H1 (cell line): Measurements from ENCODE around the gene B3GALT4. TPM values are rescaled to one million over a fixed set of nuclear protein-coding genes. Genes with fewer than 3 reads are reported as not detected.
A peak's percentile ranks its signal among the peaks of the same experiment; 100 is the strongest.

Experiments used
- ATF2 ChIP-seq: IDR thresholded peaks from 2 replicates; pipeline ENCODE4 v1.6.1; 2012; ENCODE audit warnings: low read length, inconsistent platforms
- BCL11A ChIP-seq, 2 experiments: IDR thresholded peaks; one replicate each; pipeline ENCODE4 v1.6.1; 2011; ENCODE audit warnings: low read depth in 2 of 2, low read length in 2 of 2, mild to moderate bottlenecking in 2 of 2
- BRCA1 ChIP-seq: IDR thresholded peaks from 2 replicates; pipeline ENCODE4 v1.6.1; 2012; ENCODE audit warnings: low read depth, low read length, improper control_type of control experiment
- CBX5 ChIP-seq: fragments of 300-800, 300-1000 bp; sonication (generic); IDR thresholded peaks from 2 replicates; pipeline ENCODE4 v1.7.1; 2016; ENCODE audit warnings: antibody characterized with exemption, low read length, low read depth
- EP300 ChIP-seq, 2 experiments: IDR thresholded peaks; 1 replicate in 1 of 2; 2 replicates in 1 of 2; pipeline ENCODE4 v1.6.1; 2011 to 2012; ENCODE audit warnings: low read depth in 2 of 2, low read length in 2 of 2, mild to moderate bottlenecking in 2 of 2, borderline replicate concordance in 1 of 2, inconsistent platforms in 1 of 2, moderate library complexity in 1 of 2
- FOSL1 ChIP-seq: IDR thresholded peaks from 2 replicates; pipeline ENCODE4 v1.6.1; 2011; ENCODE audit warnings: mild to moderate bottlenecking, low read depth, low read length, moderate library complexity; ENCODE audit not compliant: insufficient read depth
- GABPA ChIP-seq: IDR thresholded peaks from 2 replicates; pipeline ENCODE4 v1.6.1; 2011; ENCODE audit warnings: mild to moderate bottlenecking, low read length, moderate library complexity, borderline replicate concordance; ENCODE audit not compliant: insufficient read depth
- HDAC2 ChIP-seq, 2 experiments: fragments of 300-600 bp in 1 of 2; sonication (generic) in 1 of 2; IDR thresholded peaks; 2 replicates each; pipeline ENCODE4 v1.6.1; 2011 to 2012; ENCODE audit warnings: low read depth in 2 of 2, low read length in 2 of 2, mild to moderate bottlenecking in 2 of 2, moderate library complexity in 2 of 2, borderline replicate concordance in 1 of 2, inconsistent platforms in 1 of 2
- NRF1 ChIP-seq: IDR thresholded peaks from 2 replicates; pipeline ENCODE4 v1.6.1; 2011; ENCODE audit warnings: mild to moderate bottlenecking, low read depth, low read length, improper control_type of control experiment
- PHF8 ChIP-seq: fragments of 200-600 bp; sonication (generic); conservative IDR thresholded peaks from 2 replicates; pipeline ENCODE4 v1.7.1; 2012; ENCODE audit warnings: low read depth, mild to moderate bottlenecking, inconsistent platforms, low read length, moderate library complexity
- RBBP5 ChIP-seq: IDR thresholded peaks from 2 replicates; pipeline ENCODE4 v1.7.1; 2012; ENCODE audit warnings: low read depth, mild to moderate bottlenecking, inconsistent platforms, low read length, moderate library complexity, borderline replicate concordance
- SIRT6 ChIP-seq: IDR thresholded peaks from one replicate; pipeline ENCODE4 v1.7.1; 2012; ENCODE audit warnings: low read length, inconsistent platforms
- SP1 ChIP-seq: IDR thresholded peaks from 2 replicates; pipeline ENCODE4 v1.6.1; 2011; ENCODE audit warnings: low read depth, low read length
- SP4 ChIP-seq: IDR thresholded peaks from 2 replicates; pipeline ENCODE4 v1.6.1; 2012; ENCODE audit warnings: low read length, inconsistent platforms
- TAF1 ChIP-seq: IDR thresholded peaks from 2 replicates; pipeline ENCODE4 v1.6.1; 2011; ENCODE audit warnings: mild to moderate bottlenecking, low read depth, low read length
- YY1 ChIP-seq: IDR thresholded peaks from 2 replicates; pipeline ENCODE4 v1.6.1; 2011; ENCODE audit warnings: low read depth, mild to moderate bottlenecking, low read length
- polyA plus RNA-seq, 7 experiments: library from polyadenylated mRNA; depleted of rRNA in 3 of 7; stranded (reverse) in 5 of 7; unstranded in 2 of 7; fragments of >200 nt in 5 of 7; fragments of 200-250 nt in 2 of 7; gene quantifications; 1 replicate in 5 of 7; 2 replicates in 1 of 7; 4 replicates in 1 of 7; pipeline versions ENCODE4 v1.2.1 to v1.2.3, GENCODE V29; 2011 to 2013; ENCODE audit warnings: missing spikeins in 2 of 7, mixed read lengths in 2 of 7
- total RNA-seq: library from RNA; stranded (reverse); fragmentation: NEBNext Ultra II Directional; extraction: Animal tissue kit (Norgen Biotek cat#: 25700); gene quantifications from 2 replicates; pipeline ENCODE4 v1.2.1, GENCODE V29; 2021

B3GALT4 gene
- total and polyA plus RNA-seq, 2 of the 8 experiments (the other 6 are each of a cell fraction or from before 2014, with no cell fraction given): 2.2 to 3.0 TPM

- no peak for TF ChIP-seq SIRT6
- TF ChIP-seq SP1: peak; percentile 26; the same call in 1 of the 2 replicates
- TF ChIP-seq TAF1: peak; percentile 29; the same call in 1 of the 2 replicates
- 0 out of 2 replicates have a peak, but pooled peaks have one; percentile 67 for TF ChIP-seq RBBP5
- TF ChIP-seq HDAC2 (IDR thresholded peaks at IDR 0.05; ENCODE audit: borderline replicate concordance in 1 of 2, low read depth in 2 of 2, low read length in 2 of 2): no peak
- no peak for TF ChIP-seq CBX5
- no peak for TF ChIP-seq NRF1
- TF ChIP-seq GABPA: no peak
- TF ChIP-seq EP300 (IDR thresholded peaks at IDR 0.05; ENCODE audit: borderline replicate concordance in 1 of 2, low read depth in 2 of 2, low read length in 2 of 2): no peak
- TF ChIP-seq YY1: 0 out of 2 replicates have a peak, but pooled peaks have one; percentile 27
- peak; percentile 42; the same call in 1 of the 2 replicates for TF ChIP-seq ATF2
- TF ChIP-seq BCL11A (IDR thresholded peaks at IDR 0.05; ENCODE audit: low read depth in 2 of 2, low read length in 2 of 2): no peak
- no peak for TF ChIP-seq BRCA1
- peak; percentile 42; the same call in 1 of the 2 replicates for TF ChIP-seq PHF8
- TF ChIP-seq SP4: peak; percentile 64; the same call in 1 of the 2 replicates
- TF ChIP-seq FOSL1: no peak
- TF ChIP-seq, all 59 proteins: peak for 13
Measured at GRCh38 chr6:33297406-33297955, 20.6 kb downstream of the B3GALT4 start (continued).
